ENCODE measurements around the gene SLC9A5.

SLC9A5 gene

GRCh38 chr16:67258161-67258835 is 9.5 kb downstream of the SLC9A5 start:
- no peak for DNase-seq

- no peak for DNase-seq
Measured at GRCh38 chr16:67259705-67260104, 10.9 kb downstream of the SLC9A5 start.

- peak; percentile 26 to 34 for DNase-seq
Measured at GRCh38 chr16:67260426-67261063, 11.8 kb downstream of the SLC9A5 start.

- no peak for DNase-seq
Measured at GRCh38 chr16:67263201-67263600, 14.4 kb downstream of the SLC9A5 start.

GRCh38 chr16:67264277-67264676 is 15.5 kb downstream of the SLC9A5 start:
- no peak for DNase-seq

GRCh38 chr16:67264866-67265265 is 16.1 kb downstream of the SLC9A5 start:
- no peak for DNase-seq

- DNase-seq: no peak
Measured at GRCh38 chr16:67265834-67266233, 17.1 kb downstream of the SLC9A5 start.

- no peak for DNase-seq
Measured at GRCh38 chr16:67268136-67268579, 19.4 kb downstream of the SLC9A5 start.

- no peak for DNase-seq
Measured at GRCh38 chr16:67269766-67270165, 21.0 kb downstream of the SLC9A5 start.

GRCh38 chr16:67270931-67271338 is 22.2 kb downstream of the SLC9A5 start:
- DNase-seq: no peak

- no peak for DNase-seq
Measured at GRCh38 chr16:67271446-67271845, 22.7 kb downstream of the SLC9A5 start.

GRCh38 chr16:67275321-67275720 is 26.5 kb downstream of the SLC9A5 start:
- DNase-seq: no peak

- no peak for DNase-seq
Measured at GRCh38 chr16:67277294-67277998, 28.7 kb downstream of the SLC9A5 start.

GRCh38 chr16:67277999-67278772 is 29.4 kb downstream of the SLC9A5 start:
- DNase-seq: no peak

GRCh38 chr16:67278773-67279295 is 30.1 kb downstream of the SLC9A5 start:
- DNase-seq: peak; percentile 5 to 50

GRCh38 chr16:67279296-67280089 is 30.7 kb downstream of the SLC9A5 start, which contains the start of gene PLEKHG4:
Gene PLEKHG4, plus strand, starts transcription at chr16:67279532. Its CDS starts 513 bp downstream, at chr16:67280045.
- DNase-seq: peak; percentile 81 to 88

- DNase-seq: no peak
Measured at GRCh38 chr16:67280090-67281015, 31.6 kb downstream of the SLC9A5 start.

- no peak for DNase-seq
Measured at GRCh38 chr16:67281536-67282446, 33.0 kb downstream of the SLC9A5 start.

- DNase-seq: no peak
Measured at GRCh38 chr16:67282447-67282805, 33.6 kb downstream of the SLC9A5 start.
